HG02588 (cell line): Measurements from ENCODE around the gene AP1G2.
"Not testable (repeated sequence)": the region's sequence is repeated elsewhere in the genome, so short reads cannot be mapped to it uniquely, and the experiment has no call there.

Experiments used
- ATAC-seq: cut with Tn5 transposase; IDR thresholded peaks from one replicate; pipeline ENCODE4 v1.9.1; 2021; ENCODE audit warnings: mild to moderate bottlenecking, moderate library complexity; ENCODE audit not compliant: unreplicated experiment

Gene AP1G2

GRCh38 chr14:23542261-23542660 lies 25.3 kb downstream of the AP1G2 start:
- ATAC-seq = no peak

- ATAC-seq = no peak
Measured at GRCh38 chr14:23540141-23540469, 27.5 kb downstream of the AP1G2 start.

- no peak for ATAC-seq
Measured at GRCh38 chr14:23539248-23540140, 28.1 kb downstream of the AP1G2 start.

- ATAC-seq = no peak
Measured at GRCh38 chr14:23538785-23539184, 28.8 kb downstream of the AP1G2 start.

- no peak for ATAC-seq
Measured at GRCh38 chr14:23538050-23538718, 29.4 kb downstream of the AP1G2 start.

- no peak for ATAC-seq
Measured at GRCh38 chr14:23537351-23538049, 30.1 kb downstream of the AP1G2 start.

GRCh38 chr14:23536906-23537305 lies 30.7 kb downstream of the AP1G2 start:
- not testable (repeated sequence) for ATAC-seq

GRCh38 chr14:23536494-23536893 lies 31.1 kb downstream of the AP1G2 start:
- ATAC-seq = no peak

GRCh38 chr14:23535943-23536342 lies 31.6 kb downstream of the AP1G2 start:
- ATAC-seq = no peak

GRCh38 chr14:23533652-23534435 lies 33.7 kb downstream of the AP1G2 start:
- ATAC-seq = no peak

- no peak for ATAC-seq
Measured at GRCh38 chr14:23532658-23533057, 34.9 kb downstream of the AP1G2 start.

GRCh38 chr14:23531391-23531790 lies 36.2 kb downstream of the AP1G2 start:
- no peak for ATAC-seq

GRCh38 chr14:23530375-23531055 lies 37.1 kb downstream of the AP1G2 start:
- no peak for ATAC-seq

GRCh38 chr14:23529016-23529415 lies 38.6 kb downstream of the AP1G2 start:
- no peak for ATAC-seq

- no peak for ATAC-seq
Measured at GRCh38 chr14:23528555-23528954, 39.0 kb downstream of the AP1G2 start.

GRCh38 chr14:23525611-23526010 lies 42.0 kb downstream of the AP1G2 start:
- no peak for ATAC-seq

- ATAC-seq = no peak
Measured at GRCh38 chr14:23524954-23525353, 42.6 kb downstream of the AP1G2 start.

- ATAC-seq = no peak
Measured at GRCh38 chr14:23523229-23524016, 44.2 kb downstream of the AP1G2 start.

- ATAC-seq = no peak
Measured at GRCh38 chr14:23522643-23523198, 44.9 kb downstream of the AP1G2 start.
